Keratinocyte (primary cell): ENCODE data around the gene CD40.

Source experiments
- CTCF ChIP-seq, 3 experiments: IDR thresholded peaks in 1 of 3; conservative IDR thresholded peaks in 1 of 3; optimal IDR thresholded peaks in 1 of 3; 2 replicates in 2 of 3; 3 replicates in 1 of 3; pipeline versions ENCODE3 to v1.5.1; 2011; ENCODE audit warnings: low read length in 3 of 3, mild to moderate bottlenecking in 3 of 3, moderate library complexity in 2 of 3, control low read depth in 1 of 3, inconsistent platforms in 1 of 3; ENCODE audit not compliant: insufficient read depth in 2 of 3; ENCODE audit errors: extremely low read depth in 1 of 3
- EZH2 ChIP-seq: IDR thresholded peaks from one replicate; pipeline ENCODE4 v1.6.1; 2012; ENCODE audit warnings: inconsistent platforms, mild to moderate bottlenecking, low read length, moderate library complexity

GRCh38 chr20:46111836-46112212, 6.3 kb upstream of the CD40 start:
- TF ChIP-seq CTCF (optimal IDR thresholded peaks at IDR 0.05 in 1 of 3, IDR thresholded peaks at IDR 0.05 in 1 of 3, conservative IDR thresholded peaks at IDR 0.05 in 1 of 3; ENCODE audit: extremely low read depth in 1 of 3, insufficient read depth in 2 of 3, low read length in 3 of 3) (no peak), EZH2 (no peak)
